Endothelial cell of umbilical vein (primary cell): ENCODE data around the gene ABCC5. TPM values are rescaled to one million over a fixed set of nuclear protein-coding genes. Genes with fewer than 3 reads are reported as not detected.

Experiments
- BruUV-seq: library from RNA; stranded (reverse); fragments of 400-500 nt; replicated peaks from 2 replicates; lab custom pipeline; 2021; lab: Mats Ljungman, UMichigan
- CTCF ChIA-PET: fragments of 300-600, 350-600 bp; sonication (Branson Sonifier 250); formaldehyde crosslinking; loops from one replicate; lab custom pipeline; 2021; ENCODE audit warnings: antibody characterized with exemption, inconsistent platforms; lab: Charles Lee
- POLR2A ChIA-PET: fragments of 300-600, 350-600 bp; sonication (Branson Sonifier 250); formaldehyde crosslinking; loops from one replicate; lab custom pipeline; 2021; ENCODE audit warnings: antibody characterized with exemption, inconsistent platforms; lab: Charles Lee
- DNase-seq: peaks from one replicate; pipeline ENCODE4 v3.0.0-alpha.2; 2011; ENCODE audit warnings: low read depth, low spot score
- FAIRE-seq: peaks from 2 replicates; lab custom pipeline; 2011; peaks lifted over from hg19 to GRCh38; lab: Jason Lieb, UNC
- H2AFZ ChIP-seq: 2 replicates; pipeline ENCODE4 v1.6.0; 2012; ENCODE audit warnings: low read depth, low read length, control low read depth, inconsistent platforms
- H3K27ac ChIP-seq: 2 replicates; pipeline ENCODE4 v1.5.1; 2011; ENCODE audit warnings: low read depth, mild to moderate bottlenecking, control low read depth, low read length, moderate library complexity; ENCODE audit not compliant: insufficient read depth
- H3K27me3 ChIP-seq, 2 experiments: 2 replicates each; pipeline versions ENCODE4 v1.6.0 to v1.6.1; 2011; ENCODE audit warnings: low read length in 2 of 2, mixed read lengths in 1 of 2; ENCODE audit not compliant: control insufficient read depth in 2 of 2, insufficient read depth in 2 of 2
- H3K36me3 ChIP-seq, 2 experiments: 2 replicates in 1 of 2; 3 replicates in 1 of 2; pipeline ENCODE4 v1.5.1; 2011; ENCODE audit warnings: low read length in 2 of 2, mild to moderate bottlenecking in 1 of 2, moderate library complexity in 1 of 2; ENCODE audit not compliant: control insufficient read depth in 2 of 2, insufficient read depth in 2 of 2; ENCODE audit errors: extremely low read depth in 1 of 2
- H3K4me1 ChIP-seq: 3 replicates; pipeline ENCODE4 v1.5.1; 2011; ENCODE audit warnings: mild to moderate bottlenecking, low read length; ENCODE audit not compliant: control insufficient read depth, insufficient read depth; ENCODE audit errors: extremely low read depth
- H3K4me2 ChIP-seq: 2 replicates; pipeline ENCODE4 v1.6.1; 2011; ENCODE audit warnings: low read length, control low read depth, mixed read lengths; ENCODE audit not compliant: insufficient read depth
- H3K4me3 ChIP-seq, 3 experiments: fragments of 200-600 bp in 1 of 3; sonication (generic), shearing (Covaris generic) in 1 of 3; replicated peaks in 1 of 3; 2 replicates each; pipeline ENCODE4 v1.5.1; 2011 to 2016; ENCODE audit warnings: control low read depth in 3 of 3, low read length in 3 of 3, mild to moderate bottlenecking in 2 of 3, inconsistent platforms in 1 of 3, low read depth in 1 of 3, moderate library complexity in 1 of 3; ENCODE audit not compliant: insufficient read depth in 1 of 3
- H3K79me2 ChIP-seq: 2 replicates; pipeline ENCODE4 v1.6.0; 2012; ENCODE audit warnings: low read length, inconsistent platforms; ENCODE audit not compliant: control insufficient read depth, insufficient read depth
- H3K9ac ChIP-seq: replicated peaks from 2 replicates; pipeline ENCODE3; 2011; ENCODE audit warnings: low read length, control low read depth; ENCODE audit not compliant: insufficient read depth; ENCODE audit errors: extremely low read depth
- H3K9me1 ChIP-seq: replicated peaks from 3 replicates; pipeline ENCODE4 v1.6.0; 2011; ENCODE audit warnings: mild to moderate bottlenecking, low read length; ENCODE audit not compliant: control insufficient read depth, insufficient read depth; ENCODE audit errors: extremely low read depth
- H3K9me3 ChIP-seq: replicated peaks from 2 replicates; pipeline ENCODE4 v1.5.1; 2012; ENCODE audit warnings: low read length, inconsistent platforms; ENCODE audit not compliant: control insufficient read depth, insufficient read depth
- H4K20me1 ChIP-seq: replicated peaks from 2 replicates; pipeline ENCODE3; 2011; ENCODE audit warnings: mild to moderate bottlenecking, low read length; ENCODE audit not compliant: control insufficient read depth, insufficient read depth; ENCODE audit errors: extremely low read depth
- CTCF ChIP-seq, 2 donors: IDR thresholded peaks; 1 replicate in 1 of 2; 2 replicates in 1 of 2; pipeline ENCODE4 v1.5.1; 2011; ENCODE audit warnings: low read length in 2 of 2, mild to moderate bottlenecking in 2 of 2, moderate library complexity in 2 of 2, control low read depth in 1 of 2, inconsistent platforms in 1 of 2, low read depth in 1 of 2; ENCODE audit not compliant: insufficient read depth in 1 of 2; ENCODE audit errors: extremely low read depth in 1 of 2
- EZH2 ChIP-seq: IDR thresholded peaks from 2 replicates; pipeline ENCODE4 v1.6.1; 2012; ENCODE audit warnings: borderline replicate concordance, low read depth, mild to moderate bottlenecking, moderate library complexity, low read length, inconsistent platforms; ENCODE audit not compliant: severe bottlenecking
- FOS ChIP-seq: IDR thresholded peaks from 2 replicates; pipeline ENCODE4 v1.6.1; 2011; ENCODE audit warnings: mild to moderate bottlenecking, low read length, moderate library complexity, borderline replicate concordance; ENCODE audit not compliant: insufficient read depth
- GATA2 ChIP-seq: IDR thresholded peaks from 2 replicates; pipeline ENCODE4 v1.7.0; 2011; ENCODE audit warnings: low read depth, mild to moderate bottlenecking, moderate library complexity, mixed read lengths, low read length; ENCODE audit not compliant: insufficient read length, insufficient read depth
- JUN ChIP-seq: IDR thresholded peaks from 2 replicates; pipeline ENCODE4 v1.6.1; 2011; ENCODE audit warnings: borderline replicate concordance, low read depth; ENCODE audit not compliant: insufficient read length, insufficient read depth
- MAX ChIP-seq: IDR thresholded peaks from 2 replicates; pipeline ENCODE4 v1.6.1; 2011; ENCODE audit not compliant: insufficient read depth, insufficient read length
- MYC ChIP-seq: IDR thresholded peaks from one replicate; pipeline ENCODE4 v1.6.1; 2011; ENCODE audit warnings: mild to moderate bottlenecking, low read depth, low read length
- POLR2A ChIP-seq: IDR thresholded peaks from 2 replicates; pipeline ENCODE4 v1.6.1; 2012; ENCODE audit warnings: low read depth, mild to moderate bottlenecking, control low read depth, low read length
- POLR2AphosphoS5 ChIP-seq: IDR thresholded peaks from 2 replicates; pipeline ENCODE4 v1.6.1; 2012; ENCODE audit warnings: low read depth, mild to moderate bottlenecking, control low read depth, low read length, moderate library complexity; ENCODE audit not compliant: insufficient read depth
- dilution Hi-C: fragments of 300-500 bp; cut with MboI; formaldehyde crosslinking; loops from one replicate; pipeline ENCODE4 v1.15.0; 2019; ENCODE audit warnings: low sequenced_read_pairs; ENCODE audit not compliant: extremely low pct_ligation_motif_present
- intact Hi-C: fragments of 100-400 bp; cut with micrococcal nuclease; formaldehyde crosslinking; loops from one replicate; pipeline ENCODE4 v1.10.0; 2022
- polyA plus RNA-seq, 4 experiments: library from polyadenylated mRNA; depleted of rRNA in 3 of 4; stranded (reverse) in 3 of 4; unstranded in 1 of 4; fragments of >200 nt; gene quantifications; 2 replicates each; pipeline versions ENCODE4 v1.2.1 to v1.2.3, GENCODE V29; 2011 to 2012; ENCODE audit warnings: missing spikeins in 1 of 4
- total RNA-seq: library from RNA; stranded (reverse); gene quantifications from 2 replicates; pipeline ENCODE4 v1.2.3, GENCODE V29; 2021

The ABCC5 gene
- total and polyA plus RNA-seq, 2 donors (not counting 3 experiments of a cell fraction or from before 2014, with no cell fraction given) = 22.5 to 24.6 TPM

- FAIRE-seq = peak; percentile 4
- no peaks in the 10 kb centered on the region for H3K9me1 ChIP-seq
- ChIA-PET CTCF (interaction anchor here (0.9 to 3.0 kb wide), 22 partner anchors 10 to 405 kb away, joined by 3 to 16 read pairs (median 4); partner anchors contain the start of genes ABCC5, EEF1AKMT4, EIF2B5 and MAP6D1), POLR2A (interaction anchor here (0.5 to 0.7 kb wide), 3 partner anchors 13 to 388 kb away, joined by 3 to 4 read pairs (median 3); no protein-coding TSS in a partner anchor)
- peaks cover 11% of the 10 kb centered on the region for H3K4me1 ChIP-seq
- TF ChIP-seq FOS = no peak
- TF ChIP-seq POLR2A = no peak
- no peak for TF ChIP-seq MAX
- TF ChIP-seq CTCF (IDR thresholded peaks at IDR 0.05; ENCODE audit: extremely low read depth in 1 of 2, insufficient read depth in 1 of 2, low read depth in 1 of 2, low read length in 2 of 2) = no peak
- TF ChIP-seq EZH2 = no peak
- TF ChIP-seq POLR2AphosphoS5 = no peak
- TF ChIP-seq MYC = no peak
- TF ChIP-seq JUN = no peak
- TF ChIP-seq GATA2 = no peak
- peak overlapping the region; percentile 34 for H3K27ac ChIP-seq
- peak overlapping the region; percentile 47 to 93 (median 85) for H3K4me3 ChIP-seq
- H3K36me3 ChIP-seq = no peaks in the 10 kb centered on the region
- peak overlapping the region; percentile 56 for H3K9ac ChIP-seq
- intact Hi-C loops = loop anchor here (1.0 to 5.0 kb wide), 4 partner anchors 59 to 762 kb away; partner anchors contain the start of gene MAP6D1
- dilution Hi-C loops = no loop called here
- no peaks in the 10 kb centered on the region for H3K9me3 ChIP-seq
- DNase-seq = no peak
- H4K20me1 ChIP-seq = no peaks in the 10 kb centered on the region
- H3K79me2 ChIP-seq = peaks cover 38% of the 10 kb centered on the region
- H3K4me2 ChIP-seq = peak overlapping the region; percentile 92
- H3K27me3 ChIP-seq = no peaks in the 10 kb centered on the region
- BruUV-seq = no TSS peak
- H2AFZ ChIP-seq = peak overlapping the region; percentile 73
These were observed 133.6 kb downstream of the ABCC5 start for GRCh38 chr3:183884097-183884426.
